Stimulated activated CD4-positive, alpha-beta T cell treated with anti-CD3 and anti-CD28 coated beads, Interleukin-1b, Interleukin-23, amount 100 ng/mL, for 48 hours (primary cell): ENCODE data around the gene DOLK.
"Not testable (repeated sequence)": the region's sequence is repeated elsewhere in the genome, so short reads cannot be mapped to it uniquely, and the experiment has no call there.

Experiments
- DNase-seq: peaks from one replicate; pipeline ENCODE4 v3.0.0-alpha.2; 2020

The DOLK gene

GRCh38 chr9:128947527-128948301, at the start of gene DOLK, which contains the start of gene NUP188:
DOLK (minus strand) TSS chr9:128947603; CDS start chr9:128947303, 300 bp downstream.
NUP188 (plus strand) TSS chr9:128947699; CDS start chr9:128947720, 21 bp downstream.
- DNase-seq, result peak; percentile 98

GRCh38 chr9:128995791-128996190, 48.4 kb upstream of the DOLK start:
- no peak for DNase-seq

GRCh38 chr9:128992995-128993394, 45.6 kb upstream of the DOLK start:
- no peak for DNase-seq

GRCh38 chr9:128987805-128988204, 40.4 kb upstream of the DOLK start:
- DNase-seq, result no peak

GRCh38 chr9:128986671-128987070, 39.3 kb upstream of the DOLK start:
- no peak for DNase-seq

- no peak for DNase-seq
Measured at GRCh38 chr9:128983536-128983935, 36.1 kb upstream of the DOLK start.

GRCh38 chr9:128979111-128979510, 31.7 kb upstream of the DOLK start:
- no peak for DNase-seq

- DNase-seq, result no peak
Measured at GRCh38 chr9:128972956-128973355, 25.6 kb upstream of the DOLK start.

- DNase-seq, result no peak
Measured at GRCh38 chr9:128969491-128969890, 22.1 kb upstream of the DOLK start.

GRCh38 chr9:128961403-128961802, 14.0 kb upstream of the DOLK start:
- not testable (repeated sequence) for DNase-seq

- DNase-seq, result peak; percentile 15
Measured at GRCh38 chr9:128947277-128947526, 201 bp downstream of the DOLK start.

- peak; percentile 12 for DNase-seq
Measured at GRCh38 chr9:128946571-128947276, 679 bp downstream of the DOLK start.

- no peak for DNase-seq
Measured at GRCh38 chr9:128945798-128946501, 1.5 kb downstream of the DOLK start.

GRCh38 chr9:128944966-128945365, 2.4 kb downstream of the DOLK start:
- DNase-seq, result not testable (repeated sequence)

GRCh38 chr9:128943832-128944620, 3.4 kb downstream of the DOLK start:
- no peak for DNase-seq

- no peak for DNase-seq
Measured at GRCh38 chr9:128940946-128941755, 6.3 kb downstream of the DOLK start.

- DNase-seq, result no peak
Measured at GRCh38 chr9:128940271-128940921, 7.0 kb downstream of the DOLK start.

GRCh38 chr9:128937310-128938165, 9.9 kb downstream of the DOLK start:
- no peak for DNase-seq

- DNase-seq, result no peak
Measured at GRCh38 chr9:128936171-128936865, 11.1 kb downstream of the DOLK start.

- no peak for DNase-seq
Measured at GRCh38 chr9:128933731-128934130, 13.7 kb downstream of the DOLK start.
